Measurements from ENCODE around the gene OSER1.
A peak's percentile ranks its signal among the peaks of the same experiment; 100 is the strongest.
"Not testable (repeated sequence)": the region's sequence is repeated elsewhere in the genome, so short reads cannot be mapped to it uniquely, and the experiment has no call there.

Gene OSER1

GRCh38 chr20:44190197-44190852, 20.2 kb downstream of the OSER1 start:
- H3K4me3 ChIP-seq (ENCODE audit: low read depth, low read length); H3K9me3 ChIP-seq; H3K36me3 ChIP-seq; H3K4me1 ChIP-seq; H3K27me3 ChIP-seq: not testable (repeated sequence)
- peak; percentile 57 for DNase-seq
- peak; percentile 89 for TF ChIP-seq CTCF (IDR thresholded peaks at IDR 0.05; ENCODE audit: low read depth, low read length)

DNA sequence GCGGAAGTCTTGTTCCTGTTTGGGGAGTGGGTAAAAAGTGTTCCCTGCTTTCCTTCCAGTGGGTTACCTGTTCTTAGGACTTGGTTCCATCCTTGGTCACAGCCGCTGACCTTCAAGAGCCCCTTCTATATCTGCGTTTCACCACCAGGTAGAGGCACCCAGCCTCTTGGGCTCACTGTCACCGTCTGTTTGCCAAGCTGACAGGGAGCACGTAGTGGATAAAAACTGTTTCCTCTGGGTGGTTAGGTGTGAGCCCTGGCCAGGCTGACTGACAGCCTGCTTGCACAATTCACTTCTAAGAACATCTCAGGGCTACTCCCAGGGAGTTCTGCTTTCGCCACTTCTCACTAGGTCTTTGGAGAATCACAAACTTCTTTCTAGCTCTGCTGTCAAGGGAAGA, 21.8 kb downstream of the OSER1 start:
- no peaks in the 10 kb centered on the region for H3K36me3 ChIP-seq
- H3K4me3 ChIP-seq (ENCODE audit: low read depth, low read length), result no peak overlapping the region
- peaks cover 6% of the 10 kb centered on the region for H3K27me3 ChIP-seq
- TF ChIP-seq CTCF (IDR thresholded peaks at IDR 0.05; ENCODE audit: low read depth, low read length), result no peak
- no peak for DNase-seq
- no peaks in the 10 kb centered on the region for H3K4me1 ChIP-seq
- H3K9me3 ChIP-seq, result no peaks in the 10 kb centered on the region

GRCh38 chr20:44187772-44188709, 22.5 kb downstream of the OSER1 start:
- H3K4me1 ChIP-seq, result no peaks in the 10 kb centered on the region
- no peak for TF ChIP-seq CTCF (IDR thresholded peaks at IDR 0.05; ENCODE audit: low read depth, low read length)
- no peak for DNase-seq
- H3K9me3 ChIP-seq, result no peaks in the 10 kb centered on the region
- H3K27me3 ChIP-seq, result peaks cover 6% of the 10 kb centered on the region
- no peaks in the 10 kb centered on the region for H3K36me3 ChIP-seq
- H3K4me3 ChIP-seq (ENCODE audit: low read depth, low read length), result no peak overlapping the region; the same call in none of the 2 replicates

GRCh38 chr20:44187054-44187771, 23.4 kb downstream of the OSER1 start, which contains the start of gene JPH2:
JPH2 (minus strand) TSS chr20:44187188; CDS start chr20:44186705, 483 bp downstream.
- Histone ChIP-seq H3K4me3 (ENCODE audit: low read depth, low read length) (peak within 1 kb of the TSS; percentile 31), H3K27me3 (peaks cover 6% of the 10 kb centered on the region), H3K36me3 (no peaks in the 10 kb centered on the region), H3K4me1 (no peaks in the 10 kb centered on the region), H3K9me3 (no peaks in the 10 kb centered on the region)
- peak; percentile 24 for DNase-seq
- no peak for TF ChIP-seq CTCF (IDR thresholded peaks at IDR 0.05; ENCODE audit: low read depth, low read length)

- Histone ChIP-seq H3K4me3 (ENCODE audit: low read depth, low read length) (peak overlapping the region; percentile 31), H3K4me1 (no peaks in the 10 kb centered on the region), H3K36me3 (no peaks in the 10 kb centered on the region), H3K27me3 (peaks cover 6% of the 10 kb centered on the region), H3K9me3 (no peaks in the 10 kb centered on the region)
- DNase-seq, result no peak
- no peak for TF ChIP-seq CTCF (IDR thresholded peaks at IDR 0.05; ENCODE audit: low read depth, low read length)
Observed at GRCh38 chr20:44186674-44187053, 23.9 kb downstream of the OSER1 start.
